Endodermal cell (in vitro differentiated cells): Measurements from ENCODE around the gene HOXD11. TPM values are rescaled to one million over a fixed set of nuclear protein-coding genes. Genes with fewer than 3 reads are reported as not detected.
A peak's percentile ranks its signal among the peaks of the same experiment; 100 is the strongest.

ENCODE experiments used
- DNase-seq: peaks from one replicate; pipeline ENCODE4 v3.0.0-alpha.2; 2017
- H3K27ac ChIP-seq: 2 replicates; pipeline ENCODE4 v1.5.1; 2013; ENCODE audit warnings: mild to moderate bottlenecking, low read depth, low read length, moderate library complexity
- H3K27me3 ChIP-seq: 2 replicates; pipeline ENCODE4 v1.6.1; 2013; ENCODE audit warnings: mild to moderate bottlenecking, low read length, moderate library complexity; ENCODE audit not compliant: insufficient read depth, control insufficient read depth, poor library complexity, severe bottlenecking
- H3K36me3 ChIP-seq: 2 replicates; pipeline ENCODE4 v1.7.0; 2013; ENCODE audit warnings: mild to moderate bottlenecking, low read length, moderate library complexity; ENCODE audit not compliant: control insufficient read depth, insufficient read depth
- H3K4me1 ChIP-seq: one replicate; pipeline ENCODE4 v1.7.0; 2013; ENCODE audit warnings: low read length; ENCODE audit not compliant: control insufficient read depth, insufficient read depth
- H3K4me3 ChIP-seq: 2 replicates; pipeline ENCODE4 v1.5.1; 2013; ENCODE audit warnings: mild to moderate bottlenecking, low read length, moderate library complexity
- H3K9ac ChIP-seq: 2 replicates; pipeline ENCODE4 v1.6.1; 2013; ENCODE audit warnings: mild to moderate bottlenecking, low read length, moderate library complexity; ENCODE audit not compliant: poor library complexity, severe bottlenecking; ENCODE audit errors: extremely low read depth
- H3K9me3 ChIP-seq: 2 replicates; pipeline ENCODE4 v1.6.1; 2013; ENCODE audit warnings: mild to moderate bottlenecking, low read length, moderate library complexity; ENCODE audit not compliant: control insufficient read depth
- H3K27ac Mint-ChIP-seq: 2 replicates; pipeline ENCODE4 v1.8.0; 2020; ENCODE audit warnings: mixed read lengths
- H3K27me3 Mint-ChIP-seq: 2 replicates; pipeline ENCODE4 v1.8.0; 2021; ENCODE audit warnings: mild to moderate bottlenecking, mixed read lengths; ENCODE audit not compliant: insufficient read depth
- H3K36me3 Mint-ChIP-seq: 2 replicates; pipeline ENCODE4 v1.8.0; 2020; ENCODE audit warnings: low read depth, mixed read lengths
- H3K4me1 Mint-ChIP-seq: 2 replicates; pipeline ENCODE4 v1.8.0; 2020; ENCODE audit warnings: mixed read lengths
- H3K4me3 Mint-ChIP-seq: 2 replicates; pipeline ENCODE4 v1.8.0; 2020; ENCODE audit warnings: mild to moderate bottlenecking, moderate library complexity, mixed read lengths
- H3K9me3 Mint-ChIP-seq: 2 replicates; pipeline ENCODE4 v1.8.0; 2020; ENCODE audit warnings: mild to moderate bottlenecking, mixed read lengths
- CTCF ChIP-seq: fragments of 200-600 bp; sonication (generic); conservative IDR thresholded peaks from 2 replicates; pipeline ENCODE4 v1.5.0; 2021; ENCODE audit warnings: antibody characterized with exemption, mild to moderate bottlenecking
- whole genome bisulfite sequencing, 2 experiments: methylation state at CpG; one replicate each; pipeline versions ENCODE4 v1.1.5 to v1.1.7; 2013; ENCODE audit warnings: missing lambda C conversion rate in 2 of 2, mixed read lengths in 1 of 2; ENCODE audit not compliant: insufficient coverage in 1 of 2, insufficient read length in 1 of 2; 5-methylcytosine and 5-hydroxymethylcytosine counted together
- total RNA-seq, 2 donors: library from RNA; stranded (reverse); fragmentation: NEBNext Ultra II Directional in 1 of 2; extraction: Animal tissue kit (Norgen Biotek cat#: 25700) in 1 of 2; gene quantifications; 2 replicates in 1 of 2; 3 replicates in 1 of 2; pipeline ENCODE4 v1.2.1, GENCODE V29; 2021

The HOXD11 gene
- total RNA-seq, 2 donors from 2014 or later, result not detected

GRCh38 chr2:176072292-176072669, 34.8 kb upstream of the HOXD11 start:
- peaks cover 92% of the 10 kb centered on the region for H3K27me3 ChIP-seq
- Mint-ChIP-seq H3K9me3 (peaks cover 4% of the 10 kb centered on the region), H3K4me1 (peaks cover 7% of the 10 kb centered on the region), H3K27me3 (peaks cover 100% of the 10 kb centered on the region), H3K36me3 (no peaks in the 10 kb centered on the region), H3K4me3 (no peak overlapping the region), H3K27ac (no peak overlapping the region)
- H3K9ac ChIP-seq, result no peak overlapping the region
- H3K27ac ChIP-seq, result no peak overlapping the region
- H3K4me1 ChIP-seq, result no peaks in the 10 kb centered on the region
- no peak for DNase-seq
- no peaks in the 10 kb centered on the region for H3K36me3 ChIP-seq
- no peak overlapping the region for H3K4me3 ChIP-seq
- H3K9me3 ChIP-seq, result peaks cover 4% of the 10 kb centered on the region
- TF ChIP-seq CTCF, result no peak
- 90 to 92% methylated on average over 3 to 5 of the region's 5 CpGs for WGBS, 2 experiments

- Histone ChIP-seq H3K27me3 (peaks cover 99% of the 10 kb centered on the region), H3K36me3 (no peaks in the 10 kb centered on the region), H3K27ac (no peak overlapping the region), H3K9ac (no peak overlapping the region), H3K9me3 (peaks cover under 1% of the 10 kb centered on the region), H3K4me1 (no peaks in the 10 kb centered on the region), H3K4me3 (no peak overlapping the region)
- H3K4me1 Mint-ChIP-seq, result peaks cover 7% of the 10 kb centered on the region
- peak; percentile 65 for DNase-seq
- H3K9me3 Mint-ChIP-seq, result peaks cover 4% of the 10 kb centered on the region
- H3K27ac Mint-ChIP-seq, result no peak overlapping the region
- 82 to 85% methylated on average over 16 to 29 of the region's 29 CpGs for WGBS, 2 experiments
- peaks cover 98% of the 10 kb centered on the region for H3K27me3 Mint-ChIP-seq
- TF ChIP-seq CTCF, result peak; percentile 43
- no peak overlapping the region for H3K4me3 Mint-ChIP-seq
- H3K36me3 Mint-ChIP-seq, result no peaks in the 10 kb centered on the region
These were observed 33.9 kb upstream of the HOXD11 start for GRCh38 chr2:176072951-176073904.

GRCh38 chr2:176074919-176075425, 32.1 kb upstream of the HOXD11 start:
- peak overlapping the region; percentile 5 for H3K4me3 Mint-ChIP-seq
- H3K36me3 Mint-ChIP-seq, result no peaks in the 10 kb centered on the region
- no peak overlapping the region for H3K9ac ChIP-seq
- no peak for TF ChIP-seq CTCF
- H3K9me3 ChIP-seq, result no peaks in the 10 kb centered on the region
- no peak for DNase-seq
- H3K27ac ChIP-seq, result no peak overlapping the region
- H3K4me1 ChIP-seq, result no peaks in the 10 kb centered on the region
- peaks cover 98% of the 10 kb centered on the region for H3K27me3 ChIP-seq
- H3K4me3 ChIP-seq, result peak overlapping the region; percentile 69
- 65 to 74% methylated on average over 3 to 6 of the region's 7 CpGs for WGBS, 2 experiments
- H3K36me3 ChIP-seq, result no peaks in the 10 kb centered on the region
- peaks cover 96% of the 10 kb centered on the region for H3K27me3 Mint-ChIP-seq
- peaks cover 19% of the 10 kb centered on the region for H3K4me1 Mint-ChIP-seq
- H3K27ac Mint-ChIP-seq, result no peak overlapping the region
- H3K9me3 Mint-ChIP-seq, result peaks cover 2% of the 10 kb centered on the region
